ENCODE measurements around the gene KIRREL2. TPM values are rescaled to one million over a fixed set of nuclear protein-coding genes. Genes with fewer than 3 reads are reported as not detected.

The KIRREL2 gene
- total RNA-seq, 4 donors from 2014 or later: not detected

- intact Hi-C loops (cut with DNase I; ENCODE audit: low total_unique reads) (no loop called here), in situ Hi-C loops (cut with MboI; ENCODE audit: low pct_ligation_motif_present in 1 of 4, low pct_unique_long_range_greater_than_20kb in 1 of 4, low sequenced_read_pairs in 3 of 4) (no loop called here)
- 7 to 28% methylated on average over 2 to 42 of the region's 63 CpGs for WGBS, 2 donors (ENCODE audit: low coverage in 1 of 2)
- no peaks in the 10 kb centered on the region for H3K9me3 ChIP-seq
- H3K27ac ChIP-seq: no peak overlapping the region
- peaks cover 12 to 20% (median 13%) of the 10 kb centered on the region in 4 donors for H3K4me1 ChIP-seq
- TF ChIP-seq CTCF (IDR thresholded peaks at IDR 0.05) (no peak), POLR2A (IDR thresholded peaks at IDR 0.05) (no peak), EP300 (IDR thresholded peaks at IDR 0.05; ENCODE audit: low read depth) (no peak), POLR2AphosphoS5 (IDR thresholded peaks at IDR 0.05) (no peak)
- DNase-seq: peak; percentile 41
- H3K36me3 ChIP-seq: no peaks in the 10 kb centered on the region
- peak overlapping the region in 2 of 4 donors; percentile 11 to 27 for H3K4me3 ChIP-seq
- H3K27me3 ChIP-seq: peaks cover 77% of the 10 kb centered on the region
Measured at GRCh38 chr19:35845215-35846037, 11.3 kb upstream of the KIRREL2 start.

GRCh38 chr19:35846038-35846668, 10.6 kb upstream of the KIRREL2 start:
- DNase-seq: no peak
- WGBS, 2 donors (ENCODE audit: low coverage in 1 of 2): 1 to 13% methylated on average over 4 to 20 of the region's 26 CpGs
- TF ChIP-seq POLR2AphosphoS5 (IDR thresholded peaks at IDR 0.05) (no peak), CTCF (IDR thresholded peaks at IDR 0.05) (peak in 1 of 5 experiments; percentile 8)

GRCh38 chr19:35847911-35848310, 8.8 kb upstream of the KIRREL2 start:
- Histone ChIP-seq H3K9me3 (no peaks in the 10 kb centered on the region), H3K27me3 (peaks cover 88% of the 10 kb centered on the region), H3K4me3 (no peak overlapping the region), H3K4me1 (peaks cover 12 to 20% (median 13%) of the 10 kb centered on the region in 4 donors), H3K36me3 (no peaks in the 10 kb centered on the region), H3K27ac (no peak overlapping the region)
- in situ Hi-C loops (cut with MboI; ENCODE audit: low pct_ligation_motif_present in 1 of 4, low pct_unique_long_range_greater_than_20kb in 1 of 4, low sequenced_read_pairs in 3 of 4): no loop called here
- intact Hi-C loops (cut with DNase I; ENCODE audit: low total_unique reads): no loop called here
- no peak for TF ChIP-seq CTCF (IDR thresholded peaks at IDR 0.05)
- TF ChIP-seq POLR2AphosphoS5 (IDR thresholded peaks at IDR 0.05): no peak
- 80% methylated on average over 8 of the region's 8 CpGs; no CpG with 5 or more reads in 1 of the 2 donors for WGBS, 2 donors (ENCODE audit: low coverage in 1 of 2)
- DNase-seq: no peak

More at GRCh38 chr19:35846038-35846668, 10.6 kb upstream of the KIRREL2 start:
- Histone ChIP-seq H3K27me3 (peaks cover 83% of the 10 kb centered on the region), H3K9me3 (no peaks in the 10 kb centered on the region), H3K4me3 (peak overlapping the region in 2 of 4 donors; percentile 11 to 27), H3K4me1 (peaks cover 12 to 20% (median 13%) of the 10 kb centered on the region in 4 donors), H3K36me3 (no peaks in the 10 kb centered on the region), H3K27ac (no peak overlapping the region)
- intact Hi-C loops (cut with DNase I; ENCODE audit: low total_unique reads): no loop called here
- in situ Hi-C loops (cut with MboI; ENCODE audit: low pct_ligation_motif_present in 1 of 4, low pct_unique_long_range_greater_than_20kb in 1 of 4, low sequenced_read_pairs in 3 of 4): no loop called here

GRCh38 chr19:35848486-35848885, 8.2 kb upstream of the KIRREL2 start:
- Histone ChIP-seq H3K4me1 (peaks cover 12 to 20% (median 13%) of the 10 kb centered on the region in 4 donors), H3K4me3 (no peak overlapping the region), H3K9me3 (no peaks in the 10 kb centered on the region), H3K36me3 (no peaks in the 10 kb centered on the region), H3K27ac (no peak overlapping the region), H3K27me3 (peaks cover 86% of the 10 kb centered on the region)
- in situ Hi-C loops (cut with MboI; ENCODE audit: low pct_ligation_motif_present in 1 of 4, low pct_unique_long_range_greater_than_20kb in 1 of 4, low sequenced_read_pairs in 3 of 4) (no loop called here), intact Hi-C loops (cut with DNase I; ENCODE audit: low total_unique reads) (no loop called here)
- DNase-seq: no peak
- TF ChIP-seq EP300 (IDR thresholded peaks at IDR 0.05; ENCODE audit: low read depth): no peak
- no peak for TF ChIP-seq POLR2AphosphoS5 (IDR thresholded peaks at IDR 0.05)
- no peak for TF ChIP-seq CTCF (IDR thresholded peaks at IDR 0.05)
- no peak for TF ChIP-seq POLR2A (IDR thresholded peaks at IDR 0.05)
- WGBS, 2 donors (ENCODE audit: low coverage in 1 of 2): 85% methylated on average over 8 of the region's 8 CpGs; no CpG with 5 or more reads in 1 of the 2 donors

All from transverse colon (tissue), 4 donors.